Measurements from ENCODE around the gene BMERB1.
"Not testable (repeated sequence)": the region's sequence is repeated elsewhere in the genome, so short reads cannot be mapped to it uniquely, and the experiment has no call there.

The BMERB1 gene

GRCh38 chr16:15434425-15435215 lies at the start of gene BMERB1:
Gene BMERB1, plus strand, starts transcription at chr16:15434588. Its CDS starts 66 bp downstream, at chr16:15434654.
- peak; percentile 63 for DNase-seq (ENCODE audit: low read depth)

- DNase-seq (ENCODE audit: low read depth) = not testable (repeated sequence)
These were observed 46.3 kb upstream of the BMERB1 start for GRCh38 chr16:15388060-15388459.

GRCh38 chr16:15389916-15390315 lies 44.5 kb upstream of the BMERB1 start:
- DNase-seq (ENCODE audit: low read depth) = not testable (repeated sequence)

- not testable (repeated sequence) for DNase-seq (ENCODE audit: low read depth)
These were observed 41.4 kb upstream of the BMERB1 start for GRCh38 chr16:15393025-15393424.

GRCh38 chr16:15395631-15396508 lies 38.5 kb upstream of the BMERB1 start, which contains the start of gene MPV17L:
Gene MPV17L, plus strand, starts transcription at chr16:15395754. Its CDS starts 144 bp downstream, at chr16:15395898.
- not testable (repeated sequence) for DNase-seq (ENCODE audit: low read depth)

GRCh38 chr16:15396509-15396829 lies 37.9 kb upstream of the BMERB1 start:
- not testable (repeated sequence) for DNase-seq (ENCODE audit: low read depth)

GRCh38 chr16:15396948-15397594 lies 37.3 kb upstream of the BMERB1 start:
- no peak for DNase-seq (ENCODE audit: low read depth)

- no peak for DNase-seq (ENCODE audit: low read depth)
These were observed 35.6 kb upstream of the BMERB1 start for GRCh38 chr16:15398618-15399316.

GRCh38 chr16:15399317-15399716 lies 35.1 kb upstream of the BMERB1 start:
- no peak for DNase-seq (ENCODE audit: low read depth)

- DNase-seq (ENCODE audit: low read depth) = not testable (repeated sequence)
These were observed 34.1 kb upstream of the BMERB1 start for GRCh38 chr16:15400314-15400713.

GRCh38 chr16:15401972-15402371 lies 32.4 kb upstream of the BMERB1 start:
- DNase-seq (ENCODE audit: low read depth) = no peak

- DNase-seq (ENCODE audit: low read depth) = no peak
These were observed 30.9 kb upstream of the BMERB1 start for GRCh38 chr16:15403392-15403995.

- not testable (repeated sequence) for DNase-seq (ENCODE audit: low read depth)
These were observed 30.3 kb upstream of the BMERB1 start for GRCh38 chr16:15404091-15404490.

GRCh38 chr16:15404792-15405191 lies 29.6 kb upstream of the BMERB1 start:
- DNase-seq (ENCODE audit: low read depth) = no peak

- DNase-seq (ENCODE audit: low read depth) = not testable (repeated sequence)
These were observed 26.6 kb upstream of the BMERB1 start for GRCh38 chr16:15407756-15408155.

GRCh38 chr16:15409476-15409875 lies 24.9 kb upstream of the BMERB1 start:
- DNase-seq (ENCODE audit: low read depth) = not testable (repeated sequence)

- no peak for DNase-seq (ENCODE audit: low read depth)
These were observed 18.8 kb upstream of the BMERB1 start for GRCh38 chr16:15415511-15415985.

GRCh38 chr16:15417197-15417596 lies 17.2 kb upstream of the BMERB1 start:
- DNase-seq (ENCODE audit: low read depth) = no peak

- no peak for DNase-seq (ENCODE audit: low read depth)
These were observed 16.2 kb upstream of the BMERB1 start for GRCh38 chr16:15418206-15418605.

- DNase-seq (ENCODE audit: low read depth) = not testable (repeated sequence)
These were observed 12.7 kb upstream of the BMERB1 start for GRCh38 chr16:15421696-15422095.

- DNase-seq (ENCODE audit: low read depth) = no peak
These were observed 12.2 kb upstream of the BMERB1 start for GRCh38 chr16:15422222-15422621.

All from GM04504 (cell line).